K562 (cell line): ENCODE data around the gene SULT1A1. TPM values are rescaled to one million over a fixed set of nuclear protein-coding genes. Genes with fewer than 3 reads are reported as not detected.

Source experiments
- ATAC-seq: fragments of 200-7000 bp; cut with Tn5 transposase; 3 replicates; pipeline ENCODE4 v1.9.1; 2020; ENCODE audit warnings: moderate library complexity
- BruUV-seq: library from RNA; stranded (reverse); fragments of 400-500 nt; replicated peaks from 2 replicates; lab custom pipeline; 2021; lab: Mats Ljungman, UMichigan
- CTCF ChIA-PET: fragments of 300-600 bp; formaldehyde crosslinking; extraction: SDS; loops from one replicate; lab custom pipeline; 2021; ENCODE audit warnings: low intra/inter-chr PET ratio; lab: Yijun Ruan, JAX
- POLR2A ChIA-PET: fragments of 300-600, 350-650 bp; sonication (Branson Sonifier 250); formaldehyde crosslinking; extraction: SDS; loops from one replicate; lab custom pipeline; 2021; ENCODE audit warnings: antibody characterized with exemption, inconsistent platforms; lab: Yijun Ruan, JAX
- DNase-seq, 4 experiments: peaks; one replicate each; pipeline versions ENCODE4 v3.0.0 to v3.0.0-alpha.2; 2011 to 2018; ENCODE audit warnings: low spot score in 3 of 4, mixed read lengths in 3 of 4; ENCODE audit errors: extremely low read depth in 1 of 4
- FAIRE-seq: peaks from 2 replicates; lab custom pipeline; 2011; peaks lifted over from hg19 to GRCh38; lab: Jason Lieb, UNC
- H2AFZ ChIP-seq: 2 replicates; pipeline ENCODE4 v1.6.0; 2011; ENCODE audit warnings: low read depth, low read length, control low read depth, inconsistent platforms
- H3K27ac ChIP-seq: fragments of 200-600 bp; 3 replicates; pipeline ENCODE4 v1.8.0; 2011; ENCODE audit warnings: low read depth, mild to moderate bottlenecking, control low read depth, inconsistent platforms, low read length, moderate library complexity, mixed read lengths; ENCODE audit errors: extremely low read depth
- H3K27me3 ChIP-seq, 2 experiments: fragments of 300-600 bp in 1 of 2; 2 replicates in 1 of 2; 3 replicates in 1 of 2; pipeline versions ENCODE4 v1.6.0 to v1.8.0; 2011; ENCODE audit warnings: inconsistent platforms in 2 of 2, low read length in 2 of 2, mild to moderate bottlenecking in 1 of 2, mixed read lengths in 1 of 2, moderate library complexity in 1 of 2; ENCODE audit not compliant: control insufficient read depth in 2 of 2, insufficient read depth in 2 of 2
- H3K36me3 ChIP-seq: fragments of 300-600 bp; 3 replicates; pipeline ENCODE4 v1.8.0; 2011; ENCODE audit warnings: mild to moderate bottlenecking, low read length, inconsistent platforms; ENCODE audit not compliant: control insufficient read depth, insufficient read depth
- H3K4me1 ChIP-seq, 2 experiments: fragments of 200-600 bp in 1 of 2; replicated peaks in 1 of 2; 2 replicates in 1 of 2; 3 replicates in 1 of 2; pipeline versions ENCODE4 v1.5.1 to v1.8.0; 2011; ENCODE audit warnings: inconsistent platforms in 2 of 2, low read length in 2 of 2, mild to moderate bottlenecking in 1 of 2, mixed read lengths in 1 of 2, moderate library complexity in 1 of 2; ENCODE audit not compliant: control insufficient read depth in 2 of 2, insufficient read depth in 2 of 2
- H3K4me2 ChIP-seq: 2 replicates; pipeline ENCODE4 v1.6.1; 2011; ENCODE audit warnings: low read length, control low read depth, inconsistent platforms, mixed read lengths; ENCODE audit not compliant: insufficient read depth
- H3K4me3 ChIP-seq: fragments of 200-600 bp; sonication (generic), shearing (Covaris generic); 2 replicates; pipeline ENCODE4 v1.5.1; 2016; ENCODE audit warnings: control low read depth, inconsistent platforms
- H3K79me2 ChIP-seq: fragments of 200-600 bp; 3 replicates; pipeline ENCODE4 v1.8.0; 2011; ENCODE audit warnings: low read length, inconsistent platforms; ENCODE audit not compliant: control insufficient read depth, insufficient read depth
- H3K9ac ChIP-seq, 2 experiments: 2 replicates each; pipeline versions ENCODE4 v1.6.0 to v1.6.1; 2011; ENCODE audit warnings: low read depth in 2 of 2, low read length in 2 of 2, control low read depth in 1 of 2, inconsistent platforms in 1 of 2, mild to moderate bottlenecking in 1 of 2, mixed read lengths in 1 of 2; ENCODE audit not compliant: insufficient read depth in 1 of 2
- H3K9me1 ChIP-seq: one replicate; pipeline ENCODE4 v1.6.0; 2011; ENCODE audit warnings: inconsistent platforms, mild to moderate bottlenecking, low read length, moderate library complexity; ENCODE audit not compliant: control insufficient read depth, insufficient read depth
- H3K9me3 ChIP-seq: replicated peaks from 2 replicates; pipeline ENCODE4 v1.5.1; 2011; ENCODE audit warnings: low read depth, low read length, inconsistent platforms; ENCODE audit not compliant: control insufficient read depth, insufficient read depth
- H4K20me1 ChIP-seq: replicated peaks from 2 replicates; pipeline ENCODE4 v1.6.1; 2011; ENCODE audit warnings: low read length, inconsistent platforms, mixed read lengths; ENCODE audit not compliant: control insufficient read depth, insufficient read depth
- JUNB ChIP-seq: fragments of 450-650 bp; formaldehyde crosslinking; conservative IDR thresholded peaks from 2 replicates; pipeline ENCODE4 v1.4.0; 2020; ENCODE audit warnings: mild to moderate bottlenecking
- ZC3H4 ChIP-seq: sonication (generic); formaldehyde crosslinking; IDR thresholded peaks from 2 replicates; pipeline ENCODE4 v1.9.0; 2021; ENCODE audit warnings: missing genetic modification reagents, borderline replicate concordance
- ZNF263 ChIP-seq: sonication (generic); formaldehyde crosslinking; IDR thresholded peaks from 2 replicates; pipeline ENCODE4 v1.8.0; 2022; ENCODE audit warnings: mild to moderate bottlenecking, missing genetic modification reagents, borderline replicate concordance
- WGBS: fragments of 100-300 bp; shearing (Covaris generic); methylation state at CpG from one replicate; pipeline ENCODE4 v1.1.6; 2016; ENCODE audit warnings: low coverage, mixed read lengths; ENCODE audit not compliant: insufficient coverage; ENCODE audit errors: missing lambda C conversion rate; 5-methylcytosine and 5-hydroxymethylcytosine counted together
- in situ Hi-C: fragments of 300-500 bp; cut with MboI; formaldehyde crosslinking; loops from 4 replicates; pipeline ENCODE4 v1.15.0; 2018; ENCODE audit warnings: inconsistent platforms, mixed read lengths
- intact Hi-C: fragments of 100-400 bp; cut with micrococcal nuclease; formaldehyde crosslinking; loops from 2 replicates; pipeline ENCODE4 v1.14.2; 2022
- polyA plus RNA-seq, 8 experiments: library from polyadenylated mRNA; depleted of rRNA in 4 of 8; stranded (reverse) in 5 of 8; unstranded in 3 of 8; fragments of >200 nt; fragmentation: Nextera tagmentation in 2 of 8; fragmentation: Illumina TruSeq in 1 of 8; extraction: Ambion mirVana in 2 of 8; extraction: Trizol in 1 of 8; gene quantifications; 2 replicates each; pipeline versions ENCODE4 v1.2.1 to v1.2.3, GENCODE V29; 2011 to 2014; ENCODE audit warnings: inconsistent platforms in 1 of 8, missing spikeins in 1 of 8
- total RNA-seq, 7 experiments: library from RNA; depleted of rRNA in 6 of 7; stranded (reverse); fragments of >200 nt in 6 of 7; fragmentation: Illumina TruSeq in 2 of 7; extraction: Trizol in 2 of 7; gene quantifications; 2 replicates each; pipeline versions ENCODE4 v1.2.1 to v1.2.3, GENCODE V29; 2011 to 2021; ENCODE audit warnings: low replicate concordance in 1 of 7
- TF ChIP-seq, protein P1 (sequence below): fragments of 250-450 bp; sonication (Bioruptor Pico); IDR thresholded peaks from 2 replicates; pipeline ENCODE4 v1.5.1; 2021; ENCODE audit warnings: mild to moderate bottlenecking
- TF ChIP-seq, protein P2 (sequence below): fragments of 450-650 bp; IDR thresholded peaks from 2 replicates; pipeline ENCODE4 v1.6.1; 2016; ENCODE audit warnings: mild to moderate bottlenecking, moderate library complexity

SULT1A1 gene
- total and polyA plus RNA-seq, 9 of the 15 experiments (the other 6 are each of a cell fraction or from before 2014, with no cell fraction given): 3.4 to 30.1 (median 16.6) TPM

- TF ChIP-seq, protein P1, sequence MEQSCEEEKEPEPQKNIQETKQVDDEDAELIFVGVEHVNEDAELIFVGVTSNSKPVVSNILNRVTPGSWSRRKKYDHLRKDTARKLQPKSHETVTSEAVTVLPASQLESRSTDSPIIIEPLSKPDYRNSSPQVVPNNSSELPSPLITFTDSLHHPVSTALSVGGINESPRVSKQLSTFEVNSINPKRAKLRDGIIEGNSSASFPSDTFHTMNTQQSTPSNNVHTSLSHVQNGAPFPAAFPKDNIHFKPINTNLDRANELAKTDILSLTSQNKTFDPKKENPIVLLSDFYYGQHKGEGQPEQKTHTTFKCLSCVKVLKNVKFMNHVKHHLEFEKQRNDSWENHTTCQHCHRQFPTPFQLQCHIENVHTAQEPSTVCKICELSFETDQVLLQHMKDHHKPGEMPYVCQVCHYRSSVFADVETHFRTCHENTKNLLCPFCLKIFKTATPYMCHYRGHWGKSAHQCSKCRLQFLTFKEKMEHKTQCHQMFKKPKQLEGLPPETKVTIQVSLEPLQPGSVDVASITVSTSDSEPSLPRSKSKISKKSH (CRISPR knock-in tag): no peak
- no peak for TF ChIP-seq JUNB
These were observed 18.5 kb downstream of the SULT1A1 start (continued) for GRCh38 chr16:28591355-28591754.

- in situ Hi-C loops: no loop called here
- H3K9me3 ChIP-seq: no peaks in the 10 kb centered on the region
- FAIRE-seq (no peak), DNase-seq (no peak), ATAC-seq (no peak)
- H4K20me1 ChIP-seq: no peaks in the 10 kb centered on the region
- H3K9ac ChIP-seq: peak overlapping the region in 1 of 2 experiments; percentile 28; a peak in 1 of 4 replicates
- no peak overlapping the region for H3K27ac ChIP-seq
- WGBS: 84% methylated on average over 19 of the region's 22 CpGs
- intact Hi-C loops: no loop called here
- no peak overlapping the region for H3K4me3 ChIP-seq
- no peaks in the 10 kb centered on the region for H3K9me1 ChIP-seq
- no TSS peak for BruUV-seq
- no peaks in the 10 kb centered on the region; a peak in 1 of 5 replicates for H3K4me1 ChIP-seq
- no peak overlapping the region for H3K4me2 ChIP-seq
- ChIA-PET POLR2A (interaction anchor here (1.2 kb wide), 2 partner anchors 9 to 12 kb away, joined by 3 to 6 read pairs; no protein-coding TSS in a partner anchor), CTCF (no interaction called here)
- no peaks in the 10 kb centered on the region for H3K79me2 ChIP-seq
- no peak overlapping the region for H2AFZ ChIP-seq
- peaks cover 33% of the 10 kb centered on the region; the same call in 2 of the 3 replicates for H3K36me3 ChIP-seq
- no peaks in the 10 kb centered on the region for H3K27me3 ChIP-seq
- TF ChIP-seq, protein P2, sequence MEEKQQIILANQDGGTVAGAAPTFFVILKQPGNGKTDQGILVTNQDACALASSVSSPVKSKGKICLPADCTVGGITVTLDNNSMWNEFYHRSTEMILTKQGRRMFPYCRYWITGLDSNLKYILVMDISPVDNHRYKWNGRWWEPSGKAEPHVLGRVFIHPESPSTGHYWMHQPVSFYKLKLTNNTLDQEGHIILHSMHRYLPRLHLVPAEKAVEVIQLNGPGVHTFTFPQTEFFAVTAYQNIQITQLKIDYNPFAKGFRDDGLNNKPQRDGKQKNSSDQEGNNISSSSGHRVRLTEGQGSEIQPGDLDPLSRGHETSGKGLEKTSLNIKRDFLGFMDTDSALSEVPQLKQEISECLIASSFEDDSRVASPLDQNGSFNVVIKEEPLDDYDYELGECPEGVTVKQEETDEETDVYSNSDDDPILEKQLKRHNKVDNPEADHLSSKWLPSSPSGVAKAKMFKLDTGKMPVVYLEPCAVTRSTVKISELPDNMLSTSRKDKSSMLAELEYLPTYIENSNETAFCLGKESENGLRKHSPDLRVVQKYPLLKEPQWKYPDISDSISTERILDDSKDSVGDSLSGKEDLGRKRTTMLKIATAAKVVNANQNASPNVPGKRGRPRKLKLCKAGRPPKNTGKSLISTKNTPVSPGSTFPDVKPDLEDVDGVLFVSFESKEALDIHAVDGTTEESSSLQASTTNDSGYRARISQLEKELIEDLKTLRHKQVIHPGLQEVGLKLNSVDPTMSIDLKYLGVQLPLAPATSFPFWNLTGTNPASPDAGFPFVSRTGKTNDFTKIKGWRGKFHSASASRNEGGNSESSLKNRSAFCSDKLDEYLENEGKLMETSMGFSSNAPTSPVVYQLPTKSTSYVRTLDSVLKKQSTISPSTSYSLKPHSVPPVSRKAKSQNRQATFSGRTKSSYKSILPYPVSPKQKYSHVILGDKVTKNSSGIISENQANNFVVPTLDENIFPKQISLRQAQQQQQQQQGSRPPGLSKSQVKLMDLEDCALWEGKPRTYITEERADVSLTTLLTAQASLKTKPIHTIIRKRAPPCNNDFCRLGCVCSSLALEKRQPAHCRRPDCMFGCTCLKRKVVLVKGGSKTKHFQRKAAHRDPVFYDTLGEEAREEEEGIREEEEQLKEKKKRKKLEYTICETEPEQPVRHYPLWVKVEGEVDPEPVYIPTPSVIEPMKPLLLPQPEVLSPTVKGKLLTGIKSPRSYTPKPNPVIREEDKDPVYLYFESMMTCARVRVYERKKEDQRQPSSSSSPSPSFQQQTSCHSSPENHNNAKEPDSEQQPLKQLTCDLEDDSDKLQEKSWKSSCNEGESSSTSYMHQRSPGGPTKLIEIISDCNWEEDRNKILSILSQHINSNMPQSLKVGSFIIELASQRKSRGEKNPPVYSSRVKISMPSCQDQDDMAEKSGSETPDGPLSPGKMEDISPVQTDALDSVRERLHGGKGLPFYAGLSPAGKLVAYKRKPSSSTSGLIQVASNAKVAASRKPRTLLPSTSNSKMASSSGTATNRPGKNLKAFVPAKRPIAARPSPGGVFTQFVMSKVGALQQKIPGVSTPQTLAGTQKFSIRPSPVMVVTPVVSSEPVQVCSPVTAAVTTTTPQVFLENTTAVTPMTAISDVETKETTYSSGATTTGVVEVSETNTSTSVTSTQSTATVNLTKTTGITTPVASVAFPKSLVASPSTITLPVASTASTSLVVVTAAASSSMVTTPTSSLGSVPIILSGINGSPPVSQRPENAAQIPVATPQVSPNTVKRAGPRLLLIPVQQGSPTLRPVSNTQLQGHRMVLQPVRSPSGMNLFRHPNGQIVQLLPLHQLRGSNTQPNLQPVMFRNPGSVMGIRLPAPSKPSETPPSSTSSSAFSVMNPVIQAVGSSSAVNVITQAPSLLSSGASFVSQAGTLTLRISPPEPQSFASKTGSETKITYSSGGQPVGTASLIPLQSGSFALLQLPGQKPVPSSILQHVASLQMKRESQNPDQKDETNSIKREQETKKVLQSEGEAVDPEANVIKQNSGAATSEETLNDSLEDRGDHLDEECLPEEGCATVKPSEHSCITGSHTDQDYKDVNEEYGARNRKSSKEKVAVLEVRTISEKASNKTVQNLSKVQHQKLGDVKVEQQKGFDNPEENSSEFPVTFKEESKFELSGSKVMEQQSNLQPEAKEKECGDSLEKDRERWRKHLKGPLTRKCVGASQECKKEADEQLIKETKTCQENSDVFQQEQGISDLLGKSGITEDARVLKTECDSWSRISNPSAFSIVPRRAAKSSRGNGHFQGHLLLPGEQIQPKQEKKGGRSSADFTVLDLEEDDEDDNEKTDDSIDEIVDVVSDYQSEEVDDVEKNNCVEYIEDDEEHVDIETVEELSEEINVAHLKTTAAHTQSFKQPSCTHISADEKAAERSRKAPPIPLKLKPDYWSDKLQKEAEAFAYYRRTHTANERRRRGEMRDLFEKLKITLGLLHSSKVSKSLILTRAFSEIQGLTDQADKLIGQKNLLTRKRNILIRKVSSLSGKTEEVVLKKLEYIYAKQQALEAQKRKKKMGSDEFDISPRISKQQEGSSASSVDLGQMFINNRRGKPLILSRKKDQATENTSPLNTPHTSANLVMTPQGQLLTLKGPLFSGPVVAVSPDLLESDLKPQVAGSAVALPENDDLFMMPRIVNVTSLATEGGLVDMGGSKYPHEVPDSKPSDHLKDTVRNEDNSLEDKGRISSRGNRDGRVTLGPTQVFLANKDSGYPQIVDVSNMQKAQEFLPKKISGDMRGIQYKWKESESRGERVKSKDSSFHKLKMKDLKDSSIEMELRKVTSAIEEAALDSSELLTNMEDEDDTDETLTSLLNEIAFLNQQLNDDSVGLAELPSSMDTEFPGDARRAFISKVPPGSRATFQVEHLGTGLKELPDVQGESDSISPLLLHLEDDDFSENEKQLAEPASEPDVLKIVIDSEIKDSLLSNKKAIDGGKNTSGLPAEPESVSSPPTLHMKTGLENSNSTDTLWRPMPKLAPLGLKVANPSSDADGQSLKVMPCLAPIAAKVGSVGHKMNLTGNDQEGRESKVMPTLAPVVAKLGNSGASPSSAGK: no peak
- TF ChIP-seq ZC3H4 (CRISPR knock-in tag) (no peak), ZNF263 (CRISPR knock-in tag) (peak; percentile 65; the same call in 1 of the 2 replicates)
These were observed 19.2 kb downstream of the SULT1A1 start for GRCh38 chr16:28590384-28591340.
